Stimulated activated CD4-positive, alpha-beta T cell treated with anti-CD3 and anti-CD28 coated beads, TNF-alpha, amount 100 ng/mL, for 4 hours (primary cell): Measurements from ENCODE around the gene MCF2L.
"Not testable (repeated sequence)": the region's sequence is repeated elsewhere in the genome, so short reads cannot be mapped to it uniquely, and the experiment has no call there.

Experiments
- DNase-seq, 3 experiments: peaks; one replicate each; pipeline ENCODE4 v3.0.0-alpha.2; 2020; ENCODE audit warnings: low read depth in 3 of 3

Gene MCF2L

DNA sequence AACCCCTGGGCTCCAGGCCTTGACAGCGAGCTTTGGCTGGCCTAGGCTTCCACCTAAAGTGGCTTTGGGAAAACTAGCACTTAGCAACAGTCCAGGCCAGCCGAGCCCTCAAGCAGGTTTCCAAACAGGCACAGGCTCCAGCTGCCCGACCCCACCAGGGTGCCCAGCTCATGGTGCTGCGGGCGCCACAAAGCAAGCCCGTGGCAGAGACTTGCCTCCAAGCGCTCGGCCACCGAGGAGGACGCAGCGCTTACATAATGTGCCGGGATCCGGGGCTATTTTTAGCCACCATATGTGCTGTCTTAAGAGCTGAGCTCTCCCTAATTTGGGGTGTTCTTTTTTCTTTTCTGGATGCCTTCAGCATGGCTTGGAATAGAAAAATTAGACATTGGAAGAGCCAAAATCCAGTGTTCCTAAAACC is 80.5 kb downstream of the MCF2L start:
- no peak for DNase-seq

DNA sequence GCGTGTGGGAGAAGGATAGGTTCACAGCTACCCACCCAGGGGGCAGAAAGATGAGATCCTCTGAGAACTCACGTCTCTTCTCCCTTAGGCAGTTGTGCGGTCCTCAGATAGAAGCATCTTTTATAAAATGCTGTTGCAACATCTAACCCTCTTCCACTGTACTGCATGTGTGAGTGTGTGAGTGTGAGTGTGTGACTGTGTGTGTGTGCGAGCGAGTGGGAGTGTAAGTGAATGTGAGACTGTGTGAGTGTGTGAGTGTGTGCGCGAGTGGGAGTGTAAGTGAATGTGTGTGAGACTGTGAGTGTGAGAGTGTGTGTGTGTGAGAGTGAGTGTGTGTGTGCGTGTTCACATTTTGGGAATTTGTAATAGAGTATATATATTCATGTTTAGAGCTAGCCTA is 81.0 kb downstream of the MCF2L start:
- no peak for DNase-seq

DNA sequence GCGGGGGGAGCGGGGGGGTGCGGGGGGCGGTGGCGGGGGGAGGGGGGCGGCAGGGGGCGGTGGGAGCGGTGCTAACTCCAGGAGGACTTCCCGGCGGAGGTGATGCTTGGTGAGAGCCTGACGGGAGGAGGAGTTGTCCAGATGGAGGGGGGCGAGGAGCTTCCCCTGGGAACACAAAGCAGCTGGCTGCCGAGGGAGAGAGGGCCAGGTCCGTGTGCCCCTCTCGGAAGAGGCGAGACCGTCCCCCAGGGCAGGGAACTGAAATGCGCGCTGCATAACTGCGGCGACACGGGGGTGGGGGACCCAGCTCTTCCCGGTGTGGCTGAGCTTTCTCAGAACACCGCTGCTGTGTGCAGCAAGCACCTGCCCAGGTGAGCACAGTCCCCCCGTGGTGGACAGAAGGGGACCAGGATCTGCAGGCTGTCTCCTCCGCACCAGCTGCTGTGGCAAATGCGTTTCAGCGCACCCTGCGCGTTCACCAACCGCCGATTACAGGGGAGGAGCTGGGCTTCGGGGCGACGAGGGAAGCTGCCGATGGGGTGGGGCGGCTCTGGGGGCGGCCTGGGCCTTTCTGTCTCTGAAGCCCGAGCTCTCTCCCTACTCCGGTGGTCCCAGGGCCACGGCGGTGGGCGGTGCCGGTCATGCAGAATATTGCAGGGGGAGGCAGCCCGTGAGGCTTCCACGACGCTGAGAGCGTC is 81.9 kb downstream of the MCF2L start:
- DNase-seq = no peak

DNA sequence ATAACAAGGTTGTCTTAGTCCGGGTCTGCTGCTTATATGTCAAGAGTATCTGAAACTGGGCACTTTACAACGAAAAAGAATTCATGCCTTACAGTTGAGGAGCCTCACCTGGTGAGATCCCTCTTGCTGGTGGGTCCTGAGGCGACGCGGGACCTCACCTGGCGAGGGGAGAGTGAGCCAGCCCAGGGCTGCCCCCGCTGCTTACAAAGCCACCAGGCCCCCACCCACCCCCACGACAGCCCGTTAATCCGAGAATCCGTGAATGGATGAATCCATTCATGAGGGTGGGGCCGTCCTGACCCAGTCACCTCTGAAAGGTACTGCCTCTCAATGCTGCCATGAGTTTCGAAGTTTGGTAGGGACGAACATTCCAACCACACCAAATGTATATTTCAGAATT is 82.6 kb downstream of the MCF2L start:
- DNase-seq = no peak

GRCh38 chr13:113052206-113052605 is 83.2 kb downstream of the MCF2L start:
- DNase-seq = no peak

GRCh38 chr13:113052971-113053370 is 84.0 kb downstream of the MCF2L start:
- DNase-seq = no peak

DNA sequence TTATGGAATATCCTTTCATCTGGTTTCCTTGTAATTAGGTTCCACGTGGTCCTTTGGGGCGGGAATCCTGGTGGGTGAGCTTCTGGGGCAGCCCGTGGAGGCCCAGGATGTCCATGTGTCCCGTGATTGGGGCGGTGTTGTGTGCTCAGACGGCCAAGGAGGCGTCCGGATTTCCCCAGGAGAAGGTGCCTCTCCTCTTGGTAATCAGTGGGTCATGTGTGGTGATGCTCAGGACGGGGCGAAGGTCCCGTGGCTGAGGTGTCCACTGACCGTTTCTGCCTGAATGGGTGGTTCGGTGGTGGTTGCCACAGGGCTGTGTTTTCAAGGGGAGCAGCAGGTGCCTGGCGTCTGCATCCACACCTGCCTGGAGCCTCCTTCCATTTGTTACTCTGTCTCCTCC is 84.4 kb downstream of the MCF2L start:
- DNase-seq = no peak

- DNase-seq = no peak
These were observed 85.0 kb downstream of the MCF2L start for GRCh38 chr13:113053801-113054604.

DNA sequence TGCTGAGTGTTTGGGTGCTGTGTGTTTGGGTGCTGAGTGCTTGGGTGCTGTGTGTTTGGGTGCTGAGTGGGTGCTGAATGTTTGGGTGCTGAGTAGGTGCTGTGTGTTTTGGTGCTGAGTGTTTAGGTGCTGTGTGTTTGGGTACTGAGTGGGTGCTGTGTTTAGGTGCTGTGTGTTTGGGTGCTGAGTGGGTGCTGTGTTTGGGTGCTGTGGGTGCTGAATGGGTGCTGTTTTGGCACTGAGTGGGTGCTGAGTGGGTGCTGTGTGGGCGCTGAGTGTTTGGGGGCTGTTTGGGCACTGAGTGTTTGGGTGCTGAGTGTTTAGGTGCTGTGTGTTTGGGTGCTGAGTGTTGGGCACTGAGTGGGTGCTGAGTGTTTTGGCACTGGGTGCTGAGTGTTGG is 88.1 kb downstream of the MCF2L start:
- no peak for DNase-seq

GRCh38 chr13:113057559-113057958 is 88.5 kb downstream of the MCF2L start:
- not testable (repeated sequence) for DNase-seq

GRCh38 chr13:113058129-113058987 is 89.3 kb downstream of the MCF2L start:
- DNase-seq = no peak

DNA sequence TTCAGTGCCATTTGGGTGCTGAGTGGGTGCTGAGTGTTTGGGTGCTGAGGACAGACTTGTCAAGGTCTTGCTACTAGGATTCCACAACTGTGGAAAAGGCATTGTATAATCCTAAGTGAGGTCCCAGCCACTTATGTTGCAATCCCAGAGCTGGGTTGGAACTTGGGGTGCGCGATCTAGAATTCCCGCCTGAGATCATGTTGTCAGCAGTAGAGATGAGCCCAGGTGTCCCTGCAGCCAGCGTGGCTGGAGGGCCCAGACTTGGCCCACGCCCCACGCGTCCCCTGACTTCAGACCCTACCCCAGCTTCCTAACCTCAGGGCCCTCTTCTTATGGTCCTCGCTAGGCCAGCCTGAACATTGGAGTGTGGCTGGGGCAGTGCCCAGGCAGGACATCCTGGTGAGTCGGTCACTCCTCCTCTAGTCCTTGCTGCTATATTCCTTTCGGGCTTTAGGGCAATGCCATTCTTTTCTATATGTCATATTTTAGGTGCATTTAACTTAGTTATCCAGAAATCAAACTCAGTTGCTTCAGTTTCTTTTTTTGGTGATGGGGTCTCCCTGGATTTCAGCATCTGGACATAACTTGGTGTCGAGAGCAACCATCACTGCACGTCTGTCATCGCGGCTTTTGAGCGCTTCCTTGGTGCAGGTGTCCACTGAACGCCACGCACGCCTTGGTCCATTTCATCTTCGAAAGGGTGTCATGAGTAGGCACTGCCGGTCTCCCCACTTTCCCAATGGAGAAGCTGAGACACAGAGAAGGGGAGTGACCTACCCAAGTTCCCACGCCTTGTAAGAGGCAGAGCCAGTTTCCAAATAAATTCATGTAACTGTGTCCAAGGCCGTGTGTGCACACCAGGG is 90.2 kb downstream of the MCF2L start:
- DNase-seq = no peak

DNA sequence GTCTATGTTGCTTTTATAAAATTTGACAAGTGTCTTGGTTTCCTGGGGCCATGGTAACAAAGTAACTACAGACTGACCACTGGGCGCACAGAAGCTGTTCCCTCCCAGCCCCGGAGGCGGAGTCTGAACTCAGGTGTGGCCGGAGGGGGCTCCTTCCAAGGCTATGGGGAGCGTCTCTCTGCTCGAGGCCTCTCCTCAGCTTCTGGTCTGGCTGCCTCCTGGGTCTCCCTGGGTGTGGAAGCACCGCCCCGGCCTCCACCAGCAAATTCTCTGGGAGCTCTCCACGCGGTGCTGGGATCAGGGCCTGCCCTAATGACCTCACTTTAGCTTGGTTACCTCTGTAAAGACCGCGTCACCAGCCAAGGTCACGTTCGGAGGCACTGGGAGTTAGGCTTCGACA is 90.9 kb downstream of the MCF2L start:
- DNase-seq = no peak

DNA sequence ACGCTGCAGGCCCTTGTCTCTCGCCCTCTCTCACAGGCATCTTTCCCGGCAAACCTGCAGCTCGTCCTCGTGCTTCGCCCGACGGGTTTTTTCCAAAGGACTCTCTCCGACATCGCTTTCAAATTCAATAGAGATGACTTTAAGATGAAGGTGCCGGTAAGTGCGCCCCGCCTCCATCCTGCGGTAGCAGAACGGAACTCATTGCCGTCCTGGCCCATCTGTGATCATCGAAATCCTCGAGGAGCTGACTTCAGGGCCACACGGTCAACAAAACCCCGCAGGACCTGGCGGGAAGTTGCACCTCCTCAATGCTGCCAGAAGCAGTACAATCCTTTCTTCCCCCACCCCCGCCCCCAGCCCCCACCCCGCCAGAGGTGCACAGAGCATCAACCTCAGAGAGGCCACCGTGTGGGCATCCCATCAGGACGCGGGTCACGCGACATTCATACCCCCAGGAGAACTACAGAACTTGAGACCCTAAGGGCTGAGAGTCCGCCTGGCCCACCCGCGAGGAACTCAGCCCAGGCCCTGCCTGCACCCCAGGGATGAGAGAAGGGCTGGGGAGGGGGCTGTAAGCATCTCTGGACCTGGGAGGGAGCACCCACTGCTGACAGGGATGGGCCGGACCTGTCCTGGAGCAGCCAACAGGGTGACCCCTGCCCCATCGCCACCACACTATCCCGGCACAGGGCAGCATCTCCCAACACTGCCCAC is 91.7 kb downstream of the MCF2L start:
- DNase-seq = no peak

DNA sequence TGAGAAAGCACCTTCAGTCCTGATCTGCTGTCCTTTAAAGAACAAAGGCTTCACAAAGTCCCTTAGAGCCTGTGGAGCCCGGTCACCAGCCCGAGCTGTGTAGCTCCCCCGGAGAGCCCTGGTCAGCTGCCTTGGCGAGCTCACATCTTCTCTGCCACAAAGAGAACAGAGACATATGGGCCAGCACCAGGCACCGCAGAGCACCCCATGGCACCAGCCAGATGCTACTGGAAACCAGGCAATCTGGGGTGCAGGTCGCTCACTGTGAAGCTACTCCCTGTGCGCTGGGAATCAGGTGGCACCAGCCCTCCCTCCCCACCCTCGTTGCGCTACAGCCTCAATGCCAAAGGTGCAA is 92.2 kb downstream of the MCF2L start:
- DNase-seq = no peak

GRCh38 chr13:113061796-113062425 is 92.9 kb downstream of the MCF2L start:
- DNase-seq = no peak

DNA sequence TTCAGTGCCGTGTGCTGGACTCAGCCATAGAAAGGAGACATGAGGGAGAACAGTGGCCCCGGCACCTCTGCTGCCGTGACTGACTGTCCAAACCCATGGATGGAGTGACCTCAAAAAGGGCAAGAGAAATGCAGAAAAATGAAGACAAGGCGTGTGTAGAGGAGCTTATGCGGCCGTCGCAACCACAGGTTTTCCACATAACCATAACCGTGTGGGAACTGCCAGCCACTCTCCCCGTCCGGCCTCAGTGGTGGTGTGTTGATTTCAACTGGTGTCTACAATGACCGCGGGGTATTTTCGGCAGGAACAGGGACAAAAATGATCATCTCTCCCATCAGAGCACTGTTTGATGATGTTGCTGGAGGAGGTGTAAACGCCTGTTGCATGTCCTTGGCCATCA is 93.7 kb downstream of the MCF2L start:
- DNase-seq = no peak

DNA sequence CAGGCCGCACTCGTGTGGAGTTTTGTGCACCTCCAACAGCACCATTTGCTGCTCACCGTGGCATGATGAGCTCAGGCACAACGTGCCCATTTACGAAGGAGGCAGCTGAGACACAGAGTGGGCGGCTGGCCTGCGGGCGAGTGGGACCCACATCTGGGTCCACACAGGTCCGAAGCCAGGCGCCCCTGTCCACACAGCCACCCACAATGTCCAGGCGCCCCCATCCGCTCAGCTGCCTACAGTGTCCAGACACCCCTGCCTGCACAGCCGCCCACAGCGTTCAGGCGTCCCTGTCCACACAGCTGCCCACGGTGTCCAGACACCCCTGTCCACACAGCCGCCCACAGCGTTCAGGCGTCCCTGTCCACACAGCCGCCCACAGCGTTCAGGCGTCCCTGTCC is 94.1 kb downstream of the MCF2L start:
- DNase-seq = no peak

DNA sequence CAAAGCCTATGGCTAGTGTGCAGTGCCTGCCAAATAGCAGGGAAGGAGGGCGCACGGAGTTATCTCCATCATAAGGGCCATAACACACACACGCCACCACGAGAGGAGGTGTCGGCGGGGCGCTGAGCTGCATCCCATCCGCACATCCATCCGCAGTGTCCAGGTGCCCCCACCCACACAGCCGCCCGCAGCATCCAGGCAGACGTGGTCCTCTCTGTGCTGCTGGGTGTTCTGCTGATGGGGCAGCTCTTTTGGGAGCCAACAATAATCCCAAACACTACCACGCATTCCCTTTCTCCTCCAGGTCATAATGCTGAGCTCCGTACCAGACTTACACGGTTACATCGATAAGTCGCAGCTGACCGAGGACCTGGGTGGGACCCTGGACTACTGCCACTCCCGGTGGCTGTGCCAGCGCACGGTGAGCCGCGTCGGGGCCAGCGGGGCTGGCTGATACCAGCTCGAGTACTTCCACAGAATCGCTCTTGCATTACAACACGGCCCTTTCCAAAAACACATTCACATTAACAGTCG is 95.1 kb downstream of the MCF2L start:
- DNase-seq = no peak
